ENCODE results near the gene MAPK1.

- TF ChIP-seq ZNF565 (CRISPR knock-in tag; conservative IDR thresholded peaks at IDR 0.05; ENCODE audit: low read depth) (no peak), CREB5 (CRISPR knock-in tag; IDR thresholded peaks at IDR 0.05; ENCODE audit: low read depth) (no peak), RARB (CRISPR knock-in tag; IDR thresholded peaks at IDR 0.05) (no peak), ARNTL (CRISPR knock-in tag; IDR thresholded peaks at IDR 0.05; ENCODE audit: borderline replicate concordance, low read depth) (no peak), ZFP30 (CRISPR knock-in tag; IDR thresholded peaks at IDR 0.05) (no peak), ZC3H10 (CRISPR knock-in tag; IDR thresholded peaks at IDR 0.05) (no peak), PATZ1 (CRISPR knock-in tag; IDR thresholded peaks at IDR 0.05; ENCODE audit: borderline replicate concordance) (no peak), OSR1 (CRISPR knock-in tag; IDR thresholded peaks at IDR 0.05) (no peak), ESRRG (CRISPR knock-in tag; IDR thresholded peaks at IDR 0.05) (no peak), CSDC2 (CRISPR knock-in tag; IDR thresholded peaks at IDR 0.05) (no peak), ZFP3 (CRISPR knock-in tag; IDR thresholded peaks at IDR 0.05) (no peak)
Measured at GRCh38 chr22:21861851-21862250, 5.6 kb downstream of the MAPK1 start.

Measured in SK-N-SH treated with all-trans-retinoic acid at 6 μM for 48 hours (cell line).